Kidney tubule cell (primary cell): ENCODE results near the gene PHLDB2.

Source experiments
- DNase-seq: peaks from one replicate; pipeline ENCODE4 v3.0.0-alpha.2; 2018; ENCODE audit warnings: low spot score

The PHLDB2 gene

DNA sequence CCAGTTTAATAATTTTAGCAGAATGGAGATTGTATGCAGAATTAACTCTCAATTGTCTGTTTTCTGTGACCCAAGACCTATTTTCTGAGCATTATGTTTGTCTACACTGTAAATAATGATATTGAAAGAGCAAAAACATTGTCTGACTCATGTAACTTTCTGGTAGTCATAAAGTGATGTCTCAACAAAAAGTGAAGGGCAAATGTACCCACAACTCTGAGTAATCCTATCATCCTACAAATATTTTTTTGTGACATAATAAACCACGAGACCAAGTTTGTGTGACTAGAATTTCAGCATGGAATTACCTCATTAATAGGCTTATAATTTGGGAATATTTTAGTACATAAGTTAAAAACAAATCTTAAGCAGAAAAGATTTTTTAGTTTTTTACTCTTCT is 104.4 kb downstream of the PHLDB2 start:
- DNase-seq = peak; percentile 79

DNA sequence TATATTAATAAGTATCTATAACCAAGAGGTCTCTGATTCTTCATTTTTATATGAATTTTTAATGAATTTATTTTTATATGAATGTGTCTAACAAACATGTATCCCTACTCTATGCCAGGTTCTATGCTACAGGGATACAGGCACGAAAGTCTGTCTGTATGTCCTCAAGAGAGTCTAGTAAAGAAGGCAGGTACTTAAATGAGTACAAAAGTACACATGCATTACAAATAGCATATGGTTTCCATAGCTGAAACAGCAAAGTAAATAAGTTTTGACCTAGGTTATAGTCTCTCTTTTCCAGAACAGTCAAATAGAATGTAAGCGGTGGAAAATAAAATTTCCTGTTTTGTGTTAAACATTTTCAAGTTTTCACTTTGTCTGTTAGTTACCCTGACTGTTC is 106.4 kb downstream of the PHLDB2 start:
- DNase-seq = no peak

DNA sequence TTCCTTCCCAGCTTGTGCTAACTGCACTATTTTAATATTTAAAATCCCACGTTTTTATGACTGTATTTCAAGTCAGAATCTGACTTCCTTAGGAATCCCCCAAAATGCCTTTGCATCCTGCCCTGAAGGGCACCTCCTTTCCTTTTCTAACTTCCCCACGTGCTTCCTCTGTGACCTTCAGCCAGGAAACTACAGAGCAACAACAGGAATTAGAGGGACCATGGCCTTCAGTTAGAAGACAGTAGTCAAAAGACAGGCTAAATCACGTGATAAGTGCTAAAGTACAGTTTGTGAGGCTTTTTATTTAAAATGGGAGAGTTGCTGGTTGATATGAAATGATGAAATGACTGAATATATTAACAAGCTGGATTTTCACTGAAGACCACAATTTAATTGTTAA is 108.0 kb downstream of the PHLDB2 start:
- no peak for DNase-seq

DNA sequence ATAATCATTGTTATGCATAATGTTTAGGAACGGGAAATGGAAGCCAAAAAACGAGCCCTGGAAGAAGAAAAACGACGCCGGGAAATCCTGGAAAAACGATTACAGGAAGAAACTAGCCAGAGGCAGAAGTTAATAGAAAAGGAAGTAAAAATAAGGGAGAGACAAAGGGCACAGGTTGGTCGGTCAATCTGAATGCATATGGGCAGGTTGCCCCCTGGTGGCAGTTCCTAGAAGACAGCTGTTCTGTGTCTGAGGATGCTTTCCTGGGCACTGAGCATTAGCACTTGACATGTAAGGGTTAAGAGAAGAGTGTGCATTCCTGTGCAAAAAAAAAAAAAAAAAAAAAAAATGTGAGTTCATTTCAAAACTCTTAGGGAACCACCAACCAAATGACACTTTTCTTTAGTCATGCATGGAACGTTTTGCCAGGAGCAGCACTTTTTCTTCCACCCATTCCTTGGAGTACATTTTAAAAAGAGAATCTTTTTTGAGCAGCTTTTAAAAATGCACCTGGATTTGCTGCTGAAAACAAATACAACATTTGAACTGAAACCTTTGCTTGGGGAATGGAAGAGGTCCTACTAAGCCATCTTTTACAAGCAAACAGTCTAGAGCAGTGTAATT is 108.7 kb downstream of the PHLDB2 start:
- DNase-seq = peak; percentile 82

DNA sequence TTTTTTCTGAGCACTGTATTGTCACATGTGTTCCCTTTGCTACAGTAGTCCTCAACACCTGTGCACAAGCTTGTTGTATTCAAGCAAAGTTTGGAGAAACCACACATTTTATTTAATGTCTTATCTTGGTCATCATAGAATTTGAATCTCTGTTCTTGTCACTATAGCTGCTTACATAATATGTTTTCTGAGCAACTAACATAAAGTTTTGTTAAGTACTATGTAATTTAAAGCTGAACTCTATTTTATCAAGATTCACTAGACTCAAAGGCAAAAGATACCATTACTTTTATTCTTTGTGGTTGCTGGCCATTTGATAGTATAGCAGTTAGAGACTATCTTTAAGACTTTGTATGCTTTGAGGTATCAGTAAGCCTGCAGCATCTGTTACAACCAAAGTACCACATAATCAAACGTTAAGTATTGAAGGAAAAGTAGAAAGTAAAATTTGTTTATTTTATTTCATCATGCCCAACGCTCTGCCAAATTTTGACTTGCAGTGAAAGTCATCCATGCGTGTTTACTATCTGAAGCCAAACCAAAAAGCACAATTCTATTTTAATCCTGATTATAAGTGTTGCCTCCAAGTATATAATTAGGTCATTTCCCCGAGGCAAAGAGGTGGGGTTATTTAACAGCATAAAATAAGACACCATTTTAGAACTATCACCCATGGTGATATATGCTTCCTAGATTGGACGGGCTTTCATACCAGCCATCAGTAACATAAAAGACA is 109.4 kb downstream of the PHLDB2 start:
- DNase-seq = no peak

DNA sequence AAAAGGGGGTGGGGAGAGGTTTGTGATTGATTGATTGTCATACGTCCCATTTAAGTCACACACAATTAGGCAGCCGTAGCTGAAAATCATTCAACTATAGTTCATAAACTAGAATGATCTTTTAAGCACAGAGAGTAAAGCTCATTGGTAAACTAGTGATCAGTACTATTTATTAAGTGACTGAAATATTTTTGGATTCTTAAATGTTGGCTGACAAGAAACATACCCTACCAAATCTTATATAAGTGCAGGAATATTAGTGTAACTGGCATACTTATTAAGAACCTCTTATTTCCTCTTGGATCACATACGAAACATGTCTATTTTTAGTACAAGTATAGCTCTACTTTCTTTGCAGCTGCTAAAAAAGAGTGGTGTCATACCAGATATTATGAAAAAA is 111.3 kb downstream of the PHLDB2 start:
- DNase-seq = no peak

DNA sequence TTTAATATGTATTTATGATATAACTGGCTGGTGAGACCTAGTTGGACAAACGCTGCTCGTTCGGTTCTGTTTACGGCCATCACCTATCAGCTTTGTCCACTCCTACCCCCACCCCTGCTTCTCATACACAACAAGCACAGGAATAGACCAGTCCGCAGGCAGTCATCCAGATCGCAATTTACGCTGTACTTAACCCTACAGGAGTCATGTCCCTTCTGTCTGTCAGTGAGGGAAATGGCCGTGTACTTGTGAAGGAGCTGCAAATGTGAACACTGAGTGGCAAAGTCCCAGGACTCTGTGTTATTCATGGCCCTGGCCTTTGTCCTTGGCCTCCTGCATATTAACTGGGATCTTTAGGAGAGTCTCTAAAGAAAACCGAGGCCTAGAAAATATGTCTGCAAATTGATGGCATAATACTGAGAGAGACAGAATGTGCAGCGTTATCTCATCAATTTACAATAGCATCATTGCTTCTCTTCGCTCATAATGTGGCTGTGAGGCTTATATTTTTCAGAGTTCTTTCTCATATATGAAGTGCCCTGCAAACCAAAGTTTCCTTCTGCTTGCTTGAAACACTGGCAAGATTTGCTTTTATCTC is 112.6 kb downstream of the PHLDB2 start:
- peak; percentile 63 for DNase-seq

DNA sequence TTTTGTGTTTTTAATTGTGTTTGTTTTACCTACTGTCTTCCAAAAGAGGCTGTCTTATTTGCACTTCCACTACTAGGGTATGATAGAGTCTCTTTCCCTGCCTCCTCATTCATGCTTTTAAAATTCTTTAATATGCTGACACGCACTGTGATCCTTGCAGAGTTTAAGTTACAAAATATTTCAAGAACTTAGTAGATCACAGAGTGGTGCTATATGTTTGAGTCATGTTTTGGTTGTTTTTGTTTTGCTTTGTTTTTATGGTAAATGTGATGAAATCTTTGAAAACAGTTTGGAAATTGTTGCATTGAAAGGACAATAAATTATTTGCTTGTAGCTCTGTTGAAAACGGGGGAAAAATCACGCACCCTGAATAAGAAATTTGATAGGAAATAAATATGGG is 113.8 kb downstream of the PHLDB2 start:
- no peak for DNase-seq

DNA sequence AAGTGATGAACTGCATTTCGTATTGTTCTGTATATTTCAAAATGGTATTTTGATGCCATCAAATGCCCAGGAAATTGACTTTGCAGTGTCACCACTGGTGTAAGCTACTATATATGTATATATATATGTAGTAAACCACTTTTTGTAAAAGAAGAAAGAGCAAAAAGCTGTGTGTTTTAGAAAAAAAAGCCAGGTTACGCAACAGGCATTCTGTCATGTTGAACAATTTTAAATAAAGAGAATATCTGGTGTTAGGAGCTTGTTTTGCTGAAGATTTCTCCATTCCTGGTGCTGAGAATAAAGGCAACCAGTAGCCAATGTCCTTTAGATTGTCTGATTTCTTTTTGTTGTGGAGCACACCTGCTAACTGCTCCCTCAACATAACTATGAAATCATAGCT is 116.1 kb downstream of the PHLDB2 start:
- no peak for DNase-seq

DNA sequence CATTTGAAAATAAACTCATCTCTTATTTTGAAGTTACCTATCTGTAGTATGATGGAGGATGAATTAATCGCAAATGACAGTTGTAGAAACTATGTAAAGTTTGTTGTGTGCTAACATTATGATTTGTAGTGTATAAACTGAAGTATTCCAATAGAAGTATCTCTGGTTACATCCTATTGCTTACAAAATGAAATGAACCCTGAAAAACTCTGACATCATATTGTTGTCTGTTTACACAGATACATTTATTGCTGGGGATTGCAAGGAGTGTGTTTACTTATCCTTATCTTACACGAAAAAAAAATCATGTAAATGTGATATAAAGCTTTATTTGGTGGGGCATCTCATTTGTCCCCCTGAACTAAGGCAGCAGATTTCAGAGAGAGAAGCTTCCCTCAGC is 117.2 kb downstream of the PHLDB2 start:
- no peak for DNase-seq

DNA sequence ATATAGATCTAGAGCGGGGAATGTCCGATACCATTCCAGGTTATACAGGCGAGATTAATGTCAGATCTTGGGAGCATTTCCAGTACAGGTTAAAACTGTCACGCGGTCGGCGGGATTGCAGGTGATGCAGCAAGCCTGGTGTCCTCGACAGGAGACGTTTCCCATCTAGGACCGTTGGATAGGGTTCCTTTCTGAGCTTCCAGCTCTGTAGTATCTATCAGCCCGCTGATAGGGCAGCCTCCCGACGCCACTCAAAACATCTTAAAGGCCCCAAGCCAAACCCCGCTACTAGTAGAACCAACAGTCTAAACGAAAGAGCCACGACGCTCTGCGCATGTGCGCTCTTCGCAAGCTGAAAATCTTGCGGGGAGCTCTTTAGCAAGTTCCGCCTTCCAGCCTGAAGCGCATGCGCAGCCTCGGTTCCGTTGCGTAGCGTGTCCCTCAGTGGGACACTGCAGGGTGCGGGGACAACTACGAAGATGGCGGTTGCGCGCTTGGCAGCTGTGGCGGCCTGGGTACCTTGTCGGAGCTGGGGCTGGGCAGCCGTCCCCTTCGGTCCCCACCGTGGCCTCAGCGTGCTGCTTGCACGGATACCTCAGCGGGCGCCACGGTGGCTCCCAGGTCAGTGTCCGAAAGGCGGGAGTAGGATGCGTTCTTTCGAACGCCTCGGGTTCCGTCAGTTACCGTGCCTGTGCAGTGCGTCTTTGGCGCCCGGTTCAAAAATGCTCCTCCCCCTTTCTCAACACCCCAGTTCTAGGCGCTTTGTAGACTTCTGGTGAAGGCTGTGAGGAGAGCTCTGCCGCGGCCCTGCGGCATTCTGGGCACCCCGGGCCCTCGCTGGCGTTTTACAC is 119.7 kb downstream of the PHLDB2 start, which contains the start of gene ABHD10:
TSS of gene ABHD10 (plus strand) at position 444 of the 851 bp plus-strand sequence. CDS start at position 480, 36 bp downstream.
- peak; percentile 99 for DNase-seq

DNA sequence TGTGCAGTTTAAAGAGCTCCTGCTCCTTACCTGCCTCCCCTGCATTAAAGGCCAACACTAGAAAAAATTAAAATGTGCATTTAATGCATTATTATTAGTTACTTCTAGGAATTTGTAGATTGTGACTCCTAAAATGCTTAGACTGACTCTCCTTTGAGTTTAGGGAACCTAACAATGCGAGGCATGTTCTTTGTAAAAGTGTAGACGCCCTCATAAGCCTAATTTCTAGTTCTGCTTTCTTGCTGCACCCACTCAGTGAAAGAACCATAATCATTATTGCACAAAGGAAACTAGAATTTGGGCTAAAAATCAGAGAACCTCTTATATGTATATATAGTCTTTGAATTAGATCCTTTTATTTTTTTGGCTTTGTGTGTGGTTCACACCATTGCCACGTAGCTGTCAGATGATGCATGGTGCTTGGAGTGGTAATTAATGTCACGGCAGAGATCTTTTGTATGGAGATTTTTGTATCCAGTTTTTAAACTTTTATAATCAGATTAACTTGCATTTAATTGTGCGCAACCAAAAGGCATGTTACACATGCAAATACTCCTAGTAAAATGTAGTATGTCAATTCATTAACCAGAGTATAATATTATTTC is 120.5 kb downstream of the PHLDB2 start:
- DNase-seq = no peak

DNA sequence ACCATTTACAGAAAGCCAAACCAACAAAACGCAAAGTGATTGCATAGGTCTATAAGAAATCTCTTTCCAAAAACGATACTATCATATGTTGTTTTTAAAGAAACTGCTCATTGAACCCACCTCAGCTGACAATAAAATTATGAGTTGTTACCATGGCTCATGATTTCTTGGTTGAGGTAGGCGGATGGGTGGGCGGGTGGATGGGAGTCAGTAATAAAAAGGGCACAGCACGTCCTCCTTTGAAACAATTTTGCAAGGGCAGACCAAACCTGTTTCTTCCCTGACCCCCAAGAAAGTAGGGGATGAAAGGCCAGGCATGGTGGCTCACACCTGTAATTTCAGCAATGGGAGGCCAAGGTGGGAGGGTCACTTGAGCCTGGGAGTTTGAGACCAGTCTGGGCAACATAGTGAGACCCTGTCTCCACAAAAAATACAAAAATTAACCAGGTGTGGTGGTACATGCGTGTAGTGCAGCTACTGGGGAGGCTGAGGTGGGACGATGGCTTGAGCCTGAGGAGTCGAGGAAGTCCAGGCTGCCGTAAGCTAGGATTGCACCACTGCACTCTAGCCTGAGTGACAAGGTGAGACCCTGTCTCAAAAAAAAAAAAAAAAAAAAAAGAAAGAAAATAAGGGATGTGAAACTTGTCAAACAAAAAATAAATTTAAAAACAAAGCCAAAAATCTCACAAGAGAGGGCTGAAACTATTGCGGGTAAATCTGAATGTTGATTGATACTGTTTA is 121.8 kb downstream of the PHLDB2 start:
- DNase-seq = no peak

DNA sequence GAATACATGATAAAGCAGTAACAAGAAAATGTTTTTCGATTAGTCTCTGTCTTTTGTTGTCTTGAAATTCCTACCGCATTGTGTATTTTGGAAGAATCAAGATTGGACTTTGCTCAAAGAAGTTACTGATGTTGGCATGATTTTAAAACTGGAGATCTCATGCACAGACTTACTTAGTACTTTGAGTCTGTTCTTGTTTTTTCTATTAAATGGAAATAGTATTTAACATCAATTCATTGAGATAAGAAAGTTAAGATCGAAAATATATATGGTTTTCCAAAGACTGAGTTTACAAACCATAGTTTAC is 122.3 kb downstream of the PHLDB2 start:
- no peak for DNase-seq

DNA sequence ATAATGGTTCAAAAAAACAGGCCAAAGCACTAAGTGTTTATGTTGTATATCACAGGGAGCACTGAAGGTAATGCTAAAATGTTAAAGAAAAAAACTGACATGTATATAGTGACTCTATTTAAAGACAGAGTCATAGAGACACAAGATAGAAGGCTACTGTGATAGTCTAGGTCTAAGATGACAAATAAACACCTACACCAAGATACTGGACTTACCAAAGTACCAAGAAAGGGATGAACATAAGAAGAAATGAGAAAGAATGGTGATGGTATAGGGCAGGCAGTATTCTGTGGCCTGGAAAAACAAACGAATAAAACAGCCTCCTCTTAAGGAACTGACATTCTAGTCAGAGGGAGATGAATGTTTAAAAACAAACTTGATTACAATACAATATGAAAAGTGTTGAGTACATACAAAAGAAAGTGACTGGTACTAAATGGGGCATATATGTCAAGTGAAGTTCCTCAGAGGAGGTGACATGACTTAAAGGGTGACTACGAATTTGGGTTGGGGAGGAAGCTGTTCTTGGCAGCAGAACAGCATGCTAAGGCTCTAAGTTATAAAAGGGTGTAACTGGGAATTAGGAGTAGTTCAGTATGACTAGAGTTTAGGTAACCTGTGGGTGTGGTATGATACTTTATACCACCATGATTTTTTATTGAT is 125.7 kb downstream of the PHLDB2 start:
- DNase-seq = no peak

DNA sequence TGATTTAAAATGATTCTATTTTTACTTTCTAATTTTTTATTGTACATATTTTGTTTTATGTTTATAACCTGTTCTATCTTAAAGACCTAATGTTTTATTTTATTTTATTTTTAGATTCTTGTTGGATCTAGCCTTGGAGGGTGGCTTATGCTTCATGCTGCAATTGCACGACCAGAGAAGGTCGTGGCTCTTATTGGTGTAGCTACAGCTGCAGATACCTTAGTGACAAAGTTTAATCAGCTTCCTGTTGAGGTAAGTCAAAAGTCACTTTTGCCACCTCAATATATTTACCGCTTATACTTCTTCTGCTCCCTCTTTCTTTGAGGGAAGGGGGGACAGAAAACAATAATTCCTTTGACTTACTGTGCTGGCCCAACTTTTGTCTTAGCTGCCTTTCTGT is 127.7 kb downstream of the PHLDB2 start:
- DNase-seq = no peak

DNA sequence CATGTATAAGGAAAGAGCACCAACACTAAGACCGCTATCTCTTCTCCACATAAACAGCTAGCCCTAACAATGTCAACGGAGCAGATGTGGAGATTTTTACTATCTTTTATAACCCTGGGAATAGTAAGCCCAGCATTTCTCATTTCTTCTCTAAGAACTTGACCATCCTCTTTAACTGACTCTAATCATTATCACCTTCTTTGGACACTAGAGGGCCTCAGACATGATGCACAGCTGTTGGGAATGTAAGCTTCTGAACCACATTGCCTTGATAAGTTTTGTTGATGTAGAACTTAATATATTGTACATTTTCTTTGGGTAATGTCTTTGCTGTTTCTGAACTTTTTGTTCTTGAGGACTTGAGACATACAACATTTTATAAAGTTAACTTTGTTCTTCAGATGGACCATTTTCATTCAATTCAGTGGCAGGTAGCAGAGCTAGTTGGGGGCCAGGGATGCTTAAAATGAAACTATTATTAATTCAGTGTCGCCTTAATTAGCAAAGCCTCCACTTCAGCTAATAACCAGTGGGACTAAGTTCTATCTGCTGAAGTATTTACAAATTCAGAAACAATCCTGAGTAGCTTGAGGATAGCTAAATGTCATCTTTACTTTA is 130.1 kb downstream of the PHLDB2 start:
- peak; percentile 72 for DNase-seq

DNA sequence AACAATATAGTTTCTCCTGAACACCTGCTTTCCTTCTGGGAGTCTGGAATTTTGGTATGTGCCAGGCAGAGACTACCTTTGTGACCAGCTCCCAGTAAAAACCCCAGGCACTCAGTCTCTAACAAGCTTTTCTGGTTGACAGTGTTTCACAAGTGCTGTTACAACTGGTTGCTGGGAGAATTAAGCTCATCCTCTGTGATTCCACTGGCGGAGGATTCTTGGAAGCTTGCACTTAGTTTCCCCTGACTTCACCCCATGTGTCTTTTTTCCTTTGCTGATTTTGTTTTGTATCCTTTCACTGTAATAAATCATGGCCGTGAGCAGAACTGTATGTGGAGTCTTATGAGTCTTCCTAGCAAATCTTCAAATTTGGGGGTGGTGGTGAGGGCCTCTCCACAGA is 134.0 kb downstream of the PHLDB2 start:
- no peak for DNase-seq

DNA sequence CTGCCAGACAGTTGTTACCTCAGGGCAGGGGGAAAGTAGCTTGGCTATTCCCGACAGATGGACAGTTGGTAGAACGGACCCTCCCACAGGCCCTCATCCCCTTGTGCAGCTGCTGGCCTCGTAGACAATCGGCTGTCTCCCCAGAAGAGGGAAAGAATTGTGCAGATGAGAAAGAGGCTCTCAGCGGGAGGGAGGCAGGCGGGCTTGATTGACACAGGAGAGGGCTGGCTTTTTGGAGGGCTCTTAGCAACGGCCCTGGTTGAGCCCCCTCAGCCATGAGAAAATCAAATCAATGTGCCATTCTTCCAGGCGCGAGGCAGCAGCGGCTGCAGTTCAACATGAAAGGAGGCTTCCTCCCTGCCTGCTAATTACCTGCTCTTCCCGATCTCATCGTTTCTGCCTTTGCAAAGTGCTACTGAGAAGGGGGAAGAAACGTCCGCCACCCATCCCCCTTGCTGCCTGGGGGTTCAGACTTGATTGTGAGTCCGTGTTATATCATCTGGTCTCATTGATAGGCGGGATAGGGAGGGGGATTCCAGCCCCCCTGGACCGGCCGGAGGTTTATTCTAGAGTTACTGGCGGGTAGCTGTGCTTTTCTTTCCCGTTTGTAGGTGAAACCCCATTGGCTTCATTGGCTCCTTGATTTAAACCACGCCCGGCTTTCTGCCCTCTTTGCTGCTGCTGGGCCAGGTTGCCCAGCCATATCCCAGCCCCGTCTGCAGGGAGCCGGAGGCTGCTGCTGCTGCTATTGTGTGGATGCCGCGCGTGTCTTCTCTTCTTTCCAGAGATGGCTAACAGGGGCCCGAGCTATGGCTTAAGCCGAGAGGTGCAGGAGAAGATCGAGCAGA is 139.8 kb downstream of the PHLDB2 start, which contains the start of gene TAGLN3:
TSS of gene TAGLN3 (plus strand) at position 287 of the 848 bp plus-strand sequence. CDS start at position 788, 501 bp downstream.
- peak; percentile 60 for DNase-seq
